H9 (cell line): ENCODE data around the gene ZSCAN30. TPM values are rescaled to one million over a fixed set of nuclear protein-coding genes. Genes with fewer than 3 reads are reported as not detected.
A peak's percentile ranks its signal among the peaks of the same experiment; 100 is the strongest.

Source experiments
- DNase-seq: peaks from one replicate; pipeline ENCODE4 v3.0.0-alpha.2; 2017
- H2AFZ ChIP-seq: one replicate; pipeline ENCODE4 v1.6.1; 2013; ENCODE audit warnings: mild to moderate bottlenecking, low read length, control low read depth, moderate library complexity
- H2AK5ac ChIP-seq: 2 replicates; pipeline ENCODE4 v1.6.1; 2013; ENCODE audit warnings: low read length, control low read depth, mixed read lengths; ENCODE audit not compliant: insufficient read length
- H2BK120ac ChIP-seq: one replicate; pipeline ENCODE4 v1.6.1; 2013; ENCODE audit warnings: low read depth, mild to moderate bottlenecking, low read length, control low read depth, inconsistent platforms; ENCODE audit not compliant: poor library complexity, severe bottlenecking
- H2BK12ac ChIP-seq: 2 replicates; pipeline ENCODE4 v1.6.1; 2013; ENCODE audit warnings: low read length, control low read depth, mixed read lengths, low read depth; ENCODE audit not compliant: insufficient read length
- H2BK15ac ChIP-seq: 2 replicates; pipeline ENCODE4 v1.6.1; 2013; ENCODE audit warnings: low read depth, low read length, control low read depth
- H2BK20ac ChIP-seq: one replicate; pipeline ENCODE4 v1.6.1; 2013; ENCODE audit warnings: low read depth, mild to moderate bottlenecking, low read length, control low read depth, inconsistent platforms; ENCODE audit not compliant: poor library complexity, severe bottlenecking
- H2BK5ac ChIP-seq: 2 replicates; pipeline ENCODE4 v1.6.1; 2013; ENCODE audit warnings: low read length, control low read depth, mixed read lengths; ENCODE audit not compliant: insufficient read length
- H3K14ac ChIP-seq: 2 replicates; pipeline ENCODE4 v1.6.1; 2013; ENCODE audit warnings: low read length, control low read depth; ENCODE audit not compliant: insufficient read depth
- H3K18ac ChIP-seq: 2 replicates; pipeline ENCODE4 v1.6.1; 2013; ENCODE audit warnings: low read depth, mild to moderate bottlenecking, mixed read lengths, low read length, control low read depth; ENCODE audit not compliant: insufficient read length
- H3K23ac ChIP-seq: 2 replicates; pipeline ENCODE4 v1.6.1; 2013; ENCODE audit warnings: low read length, control low read depth, mixed read lengths, low read depth; ENCODE audit not compliant: insufficient read length
- H3K23me2 ChIP-seq: 2 replicates; pipeline ENCODE4 v1.6.1; 2013; ENCODE audit warnings: low read depth, mild to moderate bottlenecking, mixed read lengths, low read length, control low read depth; ENCODE audit not compliant: insufficient read length, poor library complexity, severe bottlenecking
- H3K27ac ChIP-seq: 2 replicates; pipeline ENCODE4 v1.5.1; 2013; ENCODE audit warnings: low read length, control low read depth, mixed read lengths, low read depth; ENCODE audit not compliant: insufficient read length
- H3K27me3 ChIP-seq: 2 replicates; pipeline ENCODE4 v1.6.1; 2013; ENCODE audit warnings: low read length, control low read depth, inconsistent platforms; ENCODE audit not compliant: insufficient read depth
- H3K4ac ChIP-seq: 2 replicates; pipeline ENCODE4 v1.6.1; 2013; ENCODE audit warnings: low read depth, mild to moderate bottlenecking, control low read depth, inconsistent platforms, low read length, moderate library complexity
- H3K4me1 ChIP-seq: 2 replicates; pipeline ENCODE4 v1.6.1; 2013; ENCODE audit warnings: low read length, control low read depth, inconsistent platforms; ENCODE audit not compliant: insufficient read depth
- H3K4me2 ChIP-seq: 2 replicates; pipeline ENCODE4 v1.6.1; 2013; ENCODE audit warnings: low read length, control low read depth, mixed read lengths; ENCODE audit not compliant: insufficient read length, insufficient read depth
- H3K56ac ChIP-seq: 2 replicates; pipeline ENCODE4 v1.6.1; 2013; ENCODE audit warnings: low read depth, mild to moderate bottlenecking, mixed read lengths, low read length, control low read depth; ENCODE audit not compliant: insufficient read length
- H3K79me1 ChIP-seq: 2 replicates; pipeline ENCODE4 v1.6.1; 2013; ENCODE audit warnings: low read depth, mild to moderate bottlenecking, moderate library complexity, low read length, control low read depth, inconsistent platforms; ENCODE audit not compliant: insufficient read depth, poor library complexity, severe bottlenecking
- H3K79me2 ChIP-seq: 2 replicates; pipeline ENCODE4 v1.6.1; 2013; ENCODE audit warnings: low read length, control low read depth, inconsistent platforms; ENCODE audit not compliant: insufficient read depth
- H3K9ac ChIP-seq: 2 replicates; pipeline ENCODE4 v1.6.1; 2013; ENCODE audit warnings: low read length, control low read depth, mixed read lengths; ENCODE audit not compliant: insufficient read length; ENCODE audit errors: extremely low read depth
- H3K9me3 ChIP-seq: one replicate; pipeline ENCODE4 v1.6.1; 2013; ENCODE audit warnings: low read depth, low read length, inconsistent platforms; ENCODE audit not compliant: control insufficient read depth
- H3T11ph ChIP-seq: one replicate; pipeline ENCODE4 v1.6.1; 2013; ENCODE audit warnings: mild to moderate bottlenecking, low read length, control low read depth, inconsistent platforms
- H4K20me1 ChIP-seq: one replicate; pipeline ENCODE4 v1.6.1; 2013; ENCODE audit not compliant: control insufficient read depth, insufficient read length, insufficient read depth
- H4K5ac ChIP-seq: 2 replicates; pipeline ENCODE4 v1.6.1; 2013; ENCODE audit warnings: low read depth, mild to moderate bottlenecking, mixed read lengths, low read length, control low read depth; ENCODE audit not compliant: insufficient read length
- H4K8ac ChIP-seq: replicated peaks from 2 replicates; pipeline ENCODE4 v1.6.1; 2013; ENCODE audit warnings: low read length, control low read depth, mixed read lengths, low read depth; ENCODE audit not compliant: insufficient read length
- H4K91ac ChIP-seq: 2 replicates; pipeline ENCODE4 v1.6.1; 2013; ENCODE audit warnings: low read depth, mild to moderate bottlenecking, moderate library complexity, mixed read lengths, low read length, control low read depth; ENCODE audit not compliant: insufficient read length
- H3K27ac Mint-ChIP-seq, 3 experiments: 2 replicates in 2 of 3; 3 replicates in 1 of 3; pipeline ENCODE4 v1.8.0; 2020 to 2021; ENCODE audit warnings: mixed read lengths in 3 of 3, mild to moderate bottlenecking in 1 of 3, moderate library complexity in 1 of 3
- H3K27me3 Mint-ChIP-seq: 2 replicates; pipeline ENCODE4 v1.8.0; 2021; ENCODE audit warnings: low read depth, mild to moderate bottlenecking, moderate library complexity, mixed read lengths
- H3K36me3 Mint-ChIP-seq, 3 experiments: 2 replicates in 2 of 3; 3 replicates in 1 of 3; pipeline ENCODE4 v1.8.0; 2020 to 2021; ENCODE audit warnings: low read depth in 3 of 3, mixed read lengths in 3 of 3; ENCODE audit not compliant: insufficient read depth in 1 of 3
- H3K4me1 Mint-ChIP-seq, 2 experiments: 2 replicates each; pipeline ENCODE4 v1.8.0; 2020; ENCODE audit warnings: mixed read lengths in 2 of 2
- H3K4me3 Mint-ChIP-seq, 2 experiments: 2 replicates in 1 of 2; 3 replicates in 1 of 2; pipeline ENCODE4 v1.8.0; 2020 to 2021; ENCODE audit warnings: mild to moderate bottlenecking in 2 of 2, mixed read lengths in 2 of 2, moderate library complexity in 1 of 2
- H3K9me3 Mint-ChIP-seq, 2 experiments: 2 replicates in 1 of 2; 3 replicates in 1 of 2; pipeline ENCODE4 v1.8.0; 2020; ENCODE audit warnings: mild to moderate bottlenecking in 2 of 2, mixed read lengths in 2 of 2, moderate library complexity in 1 of 2
- CTCF ChIP-seq: fragments of 200-600 bp; sonication (generic); conservative IDR thresholded peaks from 3 replicates; pipeline ENCODE4 v1.8.0; 2021; ENCODE audit warnings: antibody characterized with exemption, mild to moderate bottlenecking
- WGBS: extraction: QIAGEN DNeasy Blood & Tissue Kit; methylation state at CpG from one replicate; pipeline ENCODE4 v1.1.7; 2013; ENCODE audit warnings: missing lambda C conversion rate, low lambda C conversion rate, mixed read lengths; ENCODE audit not compliant: insufficient read length; ENCODE audit errors: extremely low coverage; 5-methylcytosine and 5-hydroxymethylcytosine counted together
- total RNA-seq: library from RNA; stranded (reverse); gene quantifications from 2 replicates; pipeline ENCODE4 v1.2.1, GENCODE V29; 2021

The ZSCAN30 gene
- total RNA-seq, 1 experiment from 2014 or later: 11.6 TPM

DNA sequence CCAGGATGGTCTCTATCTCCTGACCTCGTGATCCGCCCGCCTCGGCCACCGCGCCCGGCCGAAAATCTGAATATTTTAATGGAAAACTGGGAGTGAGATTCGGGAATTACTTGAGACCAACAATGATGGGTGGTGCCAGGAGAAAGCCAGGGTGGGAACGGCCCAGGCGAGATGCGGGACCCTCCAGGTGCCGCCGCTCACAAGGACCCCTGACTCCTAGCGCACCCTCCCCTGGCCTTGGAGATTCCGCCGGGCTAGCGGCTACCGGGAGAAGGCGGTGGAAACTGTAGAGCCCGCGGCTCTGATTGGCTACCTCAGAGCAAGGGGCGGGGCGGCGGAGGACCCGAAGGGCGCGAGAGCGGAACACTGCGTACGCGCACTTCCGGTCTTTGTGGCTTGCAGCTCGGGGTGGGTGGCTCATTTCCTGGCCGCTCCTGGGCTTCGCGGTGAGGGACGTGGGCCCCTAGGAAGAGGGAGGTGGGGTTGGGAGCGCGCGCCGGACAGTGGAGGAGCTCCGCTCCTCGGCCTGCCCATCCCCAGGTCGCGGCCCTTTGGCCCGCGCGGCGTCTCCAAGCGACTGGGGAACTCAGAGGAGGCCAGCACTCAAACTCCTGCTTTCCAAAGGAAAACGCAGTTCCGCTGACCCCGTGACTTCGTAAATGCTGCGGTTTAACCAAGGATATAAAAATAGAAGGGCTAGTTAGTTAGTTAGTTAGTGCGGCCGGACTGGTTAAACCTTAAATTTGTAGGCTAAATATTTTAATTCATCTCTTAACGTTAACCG is 49.2 kb downstream of the ZSCAN30 start, which contains the start of gene ZNF397:
ZNF397 (plus strand) TSS at position 371 of the 784 bp plus-strand sequence. CDS start 1,437 bp downstream, outside the sequence.
- peak within 1 kb of the TSS; percentile 70 for H4K5ac ChIP-seq
- H2AFZ ChIP-seq: peak within 1 kb of the TSS; percentile 61
- no peak within 1 kb of the TSS for H2BK12ac ChIP-seq
- H2BK120ac ChIP-seq: peak within 1 kb of the TSS; percentile 1
- H3K14ac ChIP-seq: peak within 1 kb of the TSS; percentile 94
- no peak within 1 kb of the TSS for H3T11ph ChIP-seq
- H2BK20ac ChIP-seq: no peak within 1 kb of the TSS
- Mint-ChIP-seq H3K9me3 (no peaks in the 10 kb centered on the region), H3K27ac (peak within 1 kb of the TSS; percentile 99 to 100 (median 100)), H3K4me1 (peaks cover 6 to 13% of the 10 kb centered on the region in 2 experiments), H3K4me3 (peak within 1 kb of the TSS; percentile 88 to 94), H3K27me3 (no peaks in the 10 kb centered on the region), H3K36me3 (peaks cover 34 to 36% (median 36%) of the 10 kb centered on the region in 3 experiments)
- no peak within 1 kb of the TSS for H2AK5ac ChIP-seq
- H3K23ac ChIP-seq: no peak within 1 kb of the TSS
- no peaks in the 10 kb centered on the region for H3K9me3 ChIP-seq
- no peak within 1 kb of the TSS for H2BK15ac ChIP-seq
- H4K20me1 ChIP-seq: no peaks in the 10 kb centered on the region
- peak; percentile 97 for DNase-seq
- no peak for TF ChIP-seq CTCF
- H3K79me2 ChIP-seq: peaks cover 4% of the 10 kb centered on the region; the same call in 1 of the 2 replicates
- peak within 1 kb of the TSS; percentile 90 for H3K18ac ChIP-seq
- H2BK5ac ChIP-seq: peak within 1 kb of the TSS; percentile 42
- peaks cover 3% of the 10 kb centered on the region for H3K79me1 ChIP-seq
- no peak within 1 kb of the TSS for H3K56ac ChIP-seq
- no peak within 1 kb of the TSS; the same call in 1 of the 2 replicates for H3K4ac ChIP-seq
- H3K27ac ChIP-seq: peak within 1 kb of the TSS; percentile 85
- no peaks in the 10 kb centered on the region for H3K27me3 ChIP-seq
- H3K23me2 ChIP-seq: peaks cover 3% of the 10 kb centered on the region
- no peaks in the 10 kb centered on the region for H3K4me1 ChIP-seq
- WGBS: no CpG with 5 or more reads among the region's 60 CpGs
- H4K91ac ChIP-seq: no peak within 1 kb of the TSS
- peak within 1 kb of the TSS; percentile 98 for H3K9ac ChIP-seq
- H4K8ac ChIP-seq: no peak within 1 kb of the TSS
- H3K4me2 ChIP-seq: peak within 1 kb of the TSS; percentile 96
